Esophagus muscularis mucosa (tissue), 4 donors: ENCODE measurements around the gene CPEB3. TPM values are rescaled to one million over a fixed set of nuclear protein-coding genes. Genes with fewer than 3 reads are reported as not detected.
A peak's percentile ranks its signal among the peaks of the same experiment; 100 is the strongest.

Experiments
- DNase-seq: peaks from one replicate; pipeline ENCODE4 v3.0.0-alpha.2; 2017; ENCODE audit errors: extremely low spot score
- H3K27ac ChIP-seq, 4 donors: fragments of 200-600 bp; sonication (generic); replicated peaks in 1 of 4; 1 replicate in 3 of 4; 2 replicates in 1 of 4; pipeline ENCODE4 v1.5.1; 2016 to 2019; ENCODE audit warnings: mild to moderate bottlenecking in 1 of 4
- H3K27me3 ChIP-seq, 4 donors: fragments of 200-600 bp; sonication (generic); one replicate each; pipeline versions ENCODE4 v1.5.1 to v1.6.0; 2016 to 2019
- H3K36me3 ChIP-seq, 4 donors: fragments of 200-600 bp; sonication (generic); one replicate each; pipeline ENCODE4 v1.5.1; 2016 to 2019
- H3K4me1 ChIP-seq, 4 donors: fragments of 200-600 bp; sonication (generic); one replicate each; pipeline ENCODE4 v1.5.1; 2016 to 2019
- H3K4me3 ChIP-seq, 4 donors: fragments of 200-600 bp; sonication (generic); 1 replicate in 2 of 4; 2 replicates in 2 of 4; pipeline ENCODE4 v1.5.1; 2016 to 2019; ENCODE audit warnings: mild to moderate bottlenecking in 4 of 4, moderate library complexity in 1 of 4
- H3K9me3 ChIP-seq, 4 donors: fragments of 200-600 bp; sonication (generic); 1 replicate in 3 of 4; 2 replicates in 1 of 4; pipeline ENCODE4 v1.5.1; 2016 to 2019
- EP300 ChIP-seq: sonication (generic); formaldehyde crosslinking; IDR thresholded peaks from one replicate; pipeline ENCODE4 v1.6.1; 2017; ENCODE audit warnings: antibody characterized with exemption
- POLR2A ChIP-seq: fragments of 450-650 bp; IDR thresholded peaks from one replicate; pipeline ENCODE4 v1.6.1; 2017; ENCODE audit warnings: antibody characterized with exemption, moderate library complexity, mild to moderate bottlenecking, low read depth
- POLR2AphosphoS5 ChIP-seq, 2 donors: sonication (generic); formaldehyde crosslinking; IDR thresholded peaks; one replicate each; pipeline ENCODE4 v1.6.1; 2017; ENCODE audit warnings: antibody characterized with exemption in 2 of 2
- WGBS: methylation state at CpG from one replicate; pipeline ENCODE4 v1.1.5; 2018; 5-methylcytosine and 5-hydroxymethylcytosine counted together
- intact Hi-C: fragments of 100-400 bp; cut with DNase I; formaldehyde crosslinking; loops from one replicate; pipeline ENCODE4 v1.15.1; 2023
- total RNA-seq, 4 donors: library from RNA; depleted of rRNA; stranded (reverse); fragments of >200 nt; gene quantifications; one replicate each; pipeline versions ENCODE4 v1.1.0 to v1.2.1, GENCODE V29; 2016
- TF ChIP-seq, protein P1 (sequence below), 3 experiments: fragments of 200-600 bp in 2 of 3; fragments of 450-650 bp in 1 of 3; sonication (generic) in 2 of 3; IDR thresholded peaks; one replicate each; pipeline ENCODE4 v1.5.1; 2017 to 2019; ENCODE audit warnings: antibody characterized with exemption in 3 of 3, mild to moderate bottlenecking in 2 of 3, moderate library complexity in 1 of 3

Gene CPEB3
- total RNA-seq, 4 donors from 2014 or later = 6.8 to 11.0 (median 10.4) TPM

DNA sequence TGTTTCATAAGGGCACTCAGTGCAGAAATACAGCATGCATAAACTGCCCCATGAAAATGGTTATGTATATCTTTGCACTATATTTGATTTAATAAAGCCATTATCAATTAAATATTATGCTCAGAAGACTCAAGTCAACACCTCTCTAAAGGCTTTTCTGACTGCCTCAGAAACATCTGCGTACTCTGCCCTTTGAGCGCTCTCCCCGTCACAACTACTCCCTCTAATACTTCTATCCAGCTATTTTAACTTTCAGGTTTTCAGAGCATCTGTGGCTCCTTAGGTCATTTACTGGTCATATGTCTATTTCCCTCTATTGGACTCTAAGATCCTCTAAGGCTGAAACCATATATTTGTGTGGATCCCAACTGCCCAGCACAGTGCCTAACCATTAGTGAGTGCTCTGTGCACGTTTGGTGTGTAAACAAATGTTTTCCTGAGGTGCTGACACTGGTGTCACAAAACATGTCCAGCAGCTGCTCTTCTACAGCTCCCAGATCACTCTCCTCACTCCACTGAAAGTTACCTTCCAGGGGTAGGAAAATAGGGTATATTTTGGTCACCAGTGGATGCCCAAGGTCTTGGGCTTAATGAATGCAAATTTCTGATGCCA lies 188.2 kb downstream of the CPEB3 start:
- no peak for DNase-seq
- peaks cover 33 to 47% (median 36%) of the 10 kb centered on the region in 4 donors for H3K4me1 ChIP-seq
- WGBS = 80% methylated on average over 4 of the region's 4 CpGs
- H3K9me3 ChIP-seq = no peaks in the 10 kb centered on the region
- no peak overlapping the region for H3K4me3 ChIP-seq
- TF ChIP-seq, protein P1, sequence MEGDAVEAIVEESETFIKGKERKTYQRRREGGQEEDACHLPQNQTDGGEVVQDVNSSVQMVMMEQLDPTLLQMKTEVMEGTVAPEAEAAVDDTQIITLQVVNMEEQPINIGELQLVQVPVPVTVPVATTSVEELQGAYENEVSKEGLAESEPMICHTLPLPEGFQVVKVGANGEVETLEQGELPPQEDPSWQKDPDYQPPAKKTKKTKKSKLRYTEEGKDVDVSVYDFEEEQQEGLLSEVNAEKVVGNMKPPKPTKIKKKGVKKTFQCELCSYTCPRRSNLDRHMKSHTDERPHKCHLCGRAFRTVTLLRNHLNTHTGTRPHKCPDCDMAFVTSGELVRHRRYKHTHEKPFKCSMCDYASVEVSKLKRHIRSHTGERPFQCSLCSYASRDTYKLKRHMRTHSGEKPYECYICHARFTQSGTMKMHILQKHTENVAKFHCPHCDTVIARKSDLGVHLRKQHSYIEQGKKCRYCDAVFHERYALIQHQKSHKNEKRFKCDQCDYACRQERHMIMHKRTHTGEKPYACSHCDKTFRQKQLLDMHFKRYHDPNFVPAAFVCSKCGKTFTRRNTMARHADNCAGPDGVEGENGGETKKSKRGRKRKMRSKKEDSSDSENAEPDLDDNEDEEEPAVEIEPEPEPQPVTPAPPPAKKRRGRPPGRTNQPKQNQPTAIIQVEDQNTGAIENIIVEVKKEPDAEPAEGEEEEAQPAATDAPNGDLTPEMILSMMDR (IDR thresholded peaks at IDR 0.05) = no peak
- TF ChIP-seq EP300 = no peak
- no peak for TF ChIP-seq POLR2A
- no peak for TF ChIP-seq POLR2AphosphoS5 (IDR thresholded peaks at IDR 0.05)
- intact Hi-C loops = no loop called here
- H3K27me3 ChIP-seq = no peaks in the 10 kb centered on the region
- H3K36me3 ChIP-seq = no peaks in the 10 kb centered on the region
- peak overlapping the region in 3 of 4 donors; percentile 0 to 19 (median 6) for H3K27ac ChIP-seq

DNA sequence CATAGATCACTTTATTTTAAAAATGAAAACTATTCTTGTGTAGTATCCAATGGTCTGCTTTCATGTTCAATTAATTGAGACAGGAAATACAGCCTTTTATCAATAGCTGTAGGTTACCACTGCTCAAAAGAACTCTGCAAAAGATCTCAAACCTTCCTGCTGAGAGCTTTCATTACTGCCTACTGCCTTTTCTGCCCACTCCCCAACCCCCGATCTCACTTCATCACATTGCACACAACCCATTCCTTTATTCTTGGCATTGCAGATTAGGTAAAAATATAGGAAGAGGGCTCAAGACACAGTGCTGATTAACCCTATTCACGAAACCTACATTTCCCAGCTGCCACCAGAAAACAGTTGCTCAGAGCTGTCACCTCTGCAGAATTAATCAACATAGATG lies 195.9 kb downstream of the CPEB3 start:
- H3K36me3 ChIP-seq = no peaks in the 10 kb centered on the region
- no peaks in the 10 kb centered on the region for H3K27me3 ChIP-seq
- no peak for TF ChIP-seq POLR2A
- TF ChIP-seq EP300 = no peak
- TF ChIP-seq POLR2AphosphoS5 (IDR thresholded peaks at IDR 0.05) = no peak
- TF ChIP-seq, protein P1 (IDR thresholded peaks at IDR 0.05) = no peak
- 93% methylated on average over 2 of the region's 2 CpGs for WGBS
- H3K4me3 ChIP-seq = no peak overlapping the region
- no peaks in the 10 kb centered on the region for H3K9me3 ChIP-seq
- intact Hi-C loops = no loop called here
- DNase-seq = no peak
- peaks cover 0 to 16% (median 0%) of the 10 kb centered on the region in 4 donors for H3K4me1 ChIP-seq
- no peak overlapping the region for H3K27ac ChIP-seq

DNA sequence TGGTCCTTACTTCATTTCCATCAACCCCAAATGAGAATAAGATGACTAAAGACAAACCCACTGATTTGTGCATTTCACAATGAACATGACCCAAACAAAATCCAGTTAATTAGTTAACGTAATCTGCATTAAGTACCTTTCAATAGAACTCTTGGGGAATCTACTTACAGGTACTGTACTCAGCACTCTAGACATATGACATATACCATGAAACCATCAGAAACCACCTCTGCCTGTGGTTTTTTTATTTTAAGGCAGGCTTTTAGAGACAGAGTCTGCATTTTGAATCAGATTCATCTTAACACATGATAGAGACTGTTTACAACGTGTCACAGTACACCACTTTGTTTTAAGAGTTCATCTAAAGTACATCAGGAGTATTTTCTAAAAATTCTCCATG lies 198.9 kb downstream of the CPEB3 start:
- Histone ChIP-seq H3K27me3 (no peaks in the 10 kb centered on the region), H3K4me3 (no peak overlapping the region), H3K27ac (no peak overlapping the region), H3K36me3 (no peaks in the 10 kb centered on the region), H3K4me1 (peaks cover 9 to 24% (median 11%) of the 10 kb centered on the region in 4 donors), H3K9me3 (no peaks in the 10 kb centered on the region)
- TF ChIP-seq POLR2AphosphoS5 (IDR thresholded peaks at IDR 0.05) (no peak), EP300 (no peak), POLR2A (no peak)
- TF ChIP-seq, protein P1 (IDR thresholded peaks at IDR 0.05) = no peak
- WGBS = 52% methylated on average over 2 of the region's 2 CpGs
- intact Hi-C loops = no loop called here
- no peak for DNase-seq

DNA sequence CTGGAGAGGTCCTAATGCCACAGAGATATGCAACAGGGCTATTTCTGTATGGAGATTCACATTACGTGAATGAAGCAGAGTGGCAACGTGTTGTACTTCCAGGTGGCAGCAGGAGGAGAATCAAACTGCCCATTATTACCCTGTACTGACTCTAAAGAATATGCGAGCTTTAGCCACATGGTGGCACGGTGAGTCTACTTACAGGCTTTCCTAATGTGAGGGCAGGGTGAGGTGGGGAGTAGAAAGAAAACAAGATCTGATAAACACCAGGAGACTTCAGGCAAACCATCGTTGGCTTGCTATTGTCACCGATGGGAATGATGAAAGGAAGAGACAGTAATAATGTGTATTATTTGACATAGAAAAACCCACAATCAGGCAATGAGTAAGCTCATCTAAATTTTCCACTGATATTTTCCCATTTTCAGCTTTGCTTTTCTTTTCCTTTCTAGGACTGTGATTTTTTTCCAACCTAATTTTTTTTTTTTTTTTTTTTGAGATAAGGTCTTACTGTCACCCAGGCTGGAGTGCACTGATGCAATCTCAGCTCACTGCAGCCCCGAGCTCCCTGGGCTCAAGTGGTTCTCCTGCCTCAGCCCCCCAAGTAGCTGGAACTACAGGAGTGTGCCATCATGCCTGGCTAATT lies 203.0 kb downstream of the CPEB3 start:
- Histone ChIP-seq H3K27me3 (no peaks in the 10 kb centered on the region), H3K36me3 (no peaks in the 10 kb centered on the region), H3K9me3 (no peaks in the 10 kb centered on the region), H3K27ac (peak overlapping the region in 2 of 4 donors; percentile 11 to 27), H3K4me1 (peaks cover 21 to 37% (median 26%) of the 10 kb centered on the region in 4 donors), H3K4me3 (no peak overlapping the region)
- intact Hi-C loops = loop anchor here (2.0 kb wide), 3 partner anchors 153 to 345 kb away; no protein-coding TSS in a partner anchor
- WGBS = 18% methylated on average over 7 of the region's 7 CpGs
- peak in 1 of 2 donors; percentile 38 for TF ChIP-seq POLR2AphosphoS5 (IDR thresholded peaks at IDR 0.05)
- TF ChIP-seq POLR2A = no peak
- TF ChIP-seq EP300 = no peak
- TF ChIP-seq, protein P1 (IDR thresholded peaks at IDR 0.05) = peak; percentile 65 to 81 (median 80)
- no peak for DNase-seq
